ENCODE results near the gene NEMP2. TPM values are rescaled to one million over a fixed set of nuclear protein-coding genes. Genes with fewer than 3 reads are reported as not detected.

The NEMP2 gene
- total RNA-seq, 1 donor from 2014 or later, result 9.5 TPM

DNA sequence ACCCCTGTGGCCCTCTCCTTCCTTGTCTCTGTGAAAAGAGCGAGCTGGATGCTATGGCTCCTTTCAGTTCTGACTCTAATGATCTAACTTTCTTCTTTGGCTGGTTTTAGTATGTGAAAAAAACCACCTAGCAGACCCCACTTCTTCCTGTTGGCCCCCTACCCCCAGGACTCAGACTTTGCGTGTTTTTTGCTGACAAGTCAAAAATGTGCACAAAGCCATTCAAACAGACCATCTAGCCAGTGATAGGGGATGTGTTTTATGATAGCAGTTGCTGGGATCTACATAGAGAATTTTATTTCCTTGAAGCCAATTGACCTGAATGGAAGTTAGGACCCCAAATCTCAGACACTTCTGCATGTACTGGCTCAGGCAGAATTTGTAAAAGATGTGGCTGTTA is 77.3 kb downstream of the NEMP2 start:
- TF ChIP-seq, protein P1, sequence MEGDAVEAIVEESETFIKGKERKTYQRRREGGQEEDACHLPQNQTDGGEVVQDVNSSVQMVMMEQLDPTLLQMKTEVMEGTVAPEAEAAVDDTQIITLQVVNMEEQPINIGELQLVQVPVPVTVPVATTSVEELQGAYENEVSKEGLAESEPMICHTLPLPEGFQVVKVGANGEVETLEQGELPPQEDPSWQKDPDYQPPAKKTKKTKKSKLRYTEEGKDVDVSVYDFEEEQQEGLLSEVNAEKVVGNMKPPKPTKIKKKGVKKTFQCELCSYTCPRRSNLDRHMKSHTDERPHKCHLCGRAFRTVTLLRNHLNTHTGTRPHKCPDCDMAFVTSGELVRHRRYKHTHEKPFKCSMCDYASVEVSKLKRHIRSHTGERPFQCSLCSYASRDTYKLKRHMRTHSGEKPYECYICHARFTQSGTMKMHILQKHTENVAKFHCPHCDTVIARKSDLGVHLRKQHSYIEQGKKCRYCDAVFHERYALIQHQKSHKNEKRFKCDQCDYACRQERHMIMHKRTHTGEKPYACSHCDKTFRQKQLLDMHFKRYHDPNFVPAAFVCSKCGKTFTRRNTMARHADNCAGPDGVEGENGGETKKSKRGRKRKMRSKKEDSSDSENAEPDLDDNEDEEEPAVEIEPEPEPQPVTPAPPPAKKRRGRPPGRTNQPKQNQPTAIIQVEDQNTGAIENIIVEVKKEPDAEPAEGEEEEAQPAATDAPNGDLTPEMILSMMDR (IDR thresholded peaks at IDR 0.05), result no peak
- H3K27ac ChIP-seq, result no peak overlapping the region
- no peaks in the 10 kb centered on the region for H3K27me3 ChIP-seq (ENCODE audit: low read depth)
- H3K4me1 ChIP-seq, result no peaks in the 10 kb centered on the region
- no peaks in the 10 kb centered on the region for H3K36me3 ChIP-seq
- ATAC-seq (no peak), DNase-seq (no peak)
- intact Hi-C loops (cut with DNase I), result no loop called here
- H3K4me3 ChIP-seq, result no peak overlapping the region
- H3K9me3 ChIP-seq, result no peaks in the 10 kb centered on the region

DNA sequence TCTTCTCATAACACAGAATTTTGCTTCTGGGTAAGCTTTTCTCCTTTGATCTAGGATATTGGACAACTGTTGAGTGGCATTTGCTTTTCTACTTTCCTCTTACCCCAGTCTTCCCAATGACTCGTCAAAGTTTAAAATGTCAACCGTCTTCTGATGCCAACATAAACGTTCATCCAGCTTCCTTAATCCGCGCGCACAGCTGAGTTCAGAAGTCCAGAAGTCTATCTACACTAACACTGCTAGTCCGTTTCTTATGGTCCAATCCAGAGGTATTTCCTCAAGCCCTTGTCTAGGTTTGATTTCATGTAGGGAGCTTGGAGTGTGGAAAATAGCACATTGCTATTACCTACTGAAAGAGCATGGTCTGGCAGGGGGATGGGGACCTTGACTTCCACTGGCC is 77.7 kb downstream of the NEMP2 start:
- ATAC-seq (no peak), DNase-seq (no peak)
- intact Hi-C loops (cut with DNase I), result no loop called here
- Histone ChIP-seq H3K27me3 (ENCODE audit: low read depth) (no peaks in the 10 kb centered on the region), H3K36me3 (no peaks in the 10 kb centered on the region), H3K4me3 (no peak overlapping the region), H3K27ac (no peak overlapping the region), H3K9me3 (no peaks in the 10 kb centered on the region), H3K4me1 (no peaks in the 10 kb centered on the region)
- TF ChIP-seq, protein P1 (IDR thresholded peaks at IDR 0.05), result no peak

DNA sequence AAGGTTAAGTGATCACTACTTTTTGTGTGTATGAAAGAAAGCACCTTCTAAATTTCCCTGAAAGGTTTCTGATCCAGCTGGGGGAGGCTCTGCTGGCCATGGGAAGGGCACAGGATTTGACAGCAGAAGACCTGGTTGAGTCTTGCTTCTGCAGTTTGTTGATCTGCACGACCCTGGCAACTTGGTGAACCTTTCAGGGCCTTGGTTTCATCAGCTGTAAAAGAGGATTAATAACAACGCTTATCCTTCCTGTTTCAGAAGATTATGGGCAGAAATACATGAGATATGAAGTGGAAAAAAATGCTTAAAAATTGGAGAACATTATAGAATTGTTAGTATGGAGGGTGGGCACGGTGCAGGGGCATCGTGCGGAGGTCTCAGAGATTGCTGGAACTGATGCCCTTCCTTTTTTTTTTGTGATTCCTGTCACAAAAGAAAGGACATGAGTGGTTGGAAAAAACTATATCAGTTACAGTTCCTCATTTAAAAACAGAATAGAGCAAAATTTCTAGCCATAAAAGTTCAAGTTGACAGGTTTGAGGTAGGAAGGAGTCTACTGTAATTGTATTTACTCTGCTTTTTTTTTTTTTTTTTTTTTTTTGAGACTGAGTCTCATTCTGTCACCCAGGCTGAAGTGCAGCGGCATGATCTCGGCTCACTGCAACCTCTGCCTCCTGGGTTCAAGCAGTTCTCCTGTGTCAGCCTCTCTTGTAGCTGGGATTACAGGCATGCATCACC is 79.0 kb downstream of the NEMP2 start:
- H3K27me3 ChIP-seq (ENCODE audit: low read depth), result no peaks in the 10 kb centered on the region
- intact Hi-C loops (cut with DNase I), result no loop called here
- no peak for ATAC-seq

DNA sequence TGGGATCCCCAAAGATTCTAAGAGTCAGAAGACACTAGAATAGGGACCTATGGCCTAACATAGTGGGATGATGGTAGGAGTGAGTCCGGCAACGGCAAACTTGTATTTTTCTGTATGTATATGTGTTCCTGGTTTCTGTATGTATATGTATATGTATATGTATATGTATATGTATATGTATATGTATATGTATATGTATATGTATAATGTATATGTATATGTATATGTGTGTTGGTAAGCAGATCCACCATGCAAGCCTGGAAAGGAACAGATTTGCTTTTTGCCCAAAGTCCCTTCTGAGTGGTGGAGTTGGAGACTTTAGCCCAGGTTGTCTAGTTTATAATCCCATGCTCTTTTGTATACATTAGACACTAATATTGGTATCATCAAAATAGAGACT is 79.7 kb downstream of the NEMP2 start:
- H3K27ac ChIP-seq, result no peak overlapping the region
- no peak overlapping the region for H3K4me3 ChIP-seq
- ATAC-seq (no peak), DNase-seq (no peak)
- no peaks in the 10 kb centered on the region for H3K4me1 ChIP-seq
- H3K36me3 ChIP-seq, result no peaks in the 10 kb centered on the region
- intact Hi-C loops (cut with DNase I), result no loop called here
- no peaks in the 10 kb centered on the region for H3K9me3 ChIP-seq
- no peaks in the 10 kb centered on the region for H3K27me3 ChIP-seq (ENCODE audit: low read depth)
- TF ChIP-seq, protein P1 (IDR thresholded peaks at IDR 0.05), result no peak

More for the DNA sequence above, 79.0 kb downstream of the NEMP2 start:
- Histone ChIP-seq H3K4me3 (no peak overlapping the region), H3K27ac (no peak overlapping the region), H3K36me3 (no peaks in the 10 kb centered on the region), H3K4me1 (no peaks in the 10 kb centered on the region), H3K9me3 (no peaks in the 10 kb centered on the region)
- DNase-seq, result no peak
- TF ChIP-seq, protein P1 (IDR thresholded peaks at IDR 0.05), result no peak

Other genes starting within 250 kb of the NEMP2 start
- 24.3 TPM for gene HIBCH, start 214.9 kb downstream of the NEMP2 start, total RNA-seq
- gene INPP1, start 191.1 kb downstream of the NEMP2 start, total RNA-seq, result 23.4 TPM
- 50.5 TPM for gene MFSD6, start 126.4 kb downstream of the NEMP2 start, total RNA-seq
- gene NAB1, start 114.4 kb upstream of the NEMP2 start, total RNA-seq, result 39.9 TPM